Mesendoderm (in vitro differentiated cells): ENCODE results near the gene NR1D1.

ENCODE experiments used
- DNase-seq: peaks from one replicate; pipeline ENCODE4 v3.0.0; 2013
- H2AK5ac ChIP-seq: 2 replicates; pipeline ENCODE4 v1.6.1; 2013; ENCODE audit warnings: low read length, inconsistent platforms
- H2BK120ac ChIP-seq: 2 replicates; pipeline ENCODE4 v1.6.1; 2013; ENCODE audit warnings: low read depth, mild to moderate bottlenecking, low read length, moderate library complexity, mixed read lengths
- H2BK15ac ChIP-seq: replicated peaks from 2 replicates; pipeline ENCODE4 v1.6.1; 2013; ENCODE audit warnings: low read depth, mild to moderate bottlenecking, moderate library complexity
- H2BK5ac ChIP-seq: 2 replicates; pipeline ENCODE4 v1.6.1; 2013; ENCODE audit warnings: low read length, inconsistent platforms
- H3K18ac ChIP-seq: 2 replicates; pipeline ENCODE4 v1.6.1; 2013; ENCODE audit warnings: mild to moderate bottlenecking, low read length, mixed read lengths
- H3K23ac ChIP-seq: one replicate; pipeline ENCODE4 v1.6.1; 2013; ENCODE audit warnings: low read length
- H3K27ac ChIP-seq: 2 replicates; pipeline ENCODE4 v1.5.1; 2013; ENCODE audit warnings: low read depth, mild to moderate bottlenecking, inconsistent platforms, low read length, moderate library complexity
- H3K27me3 ChIP-seq: 2 replicates; pipeline ENCODE4 v1.6.1; 2013; ENCODE audit warnings: low read length, control low read depth, mild to moderate bottlenecking, inconsistent platforms; ENCODE audit not compliant: insufficient read depth, poor library complexity
- H3K36me3 ChIP-seq: 2 replicates; pipeline ENCODE4 v1.6.1; 2013; ENCODE audit warnings: low read length, inconsistent platforms; ENCODE audit not compliant: control insufficient read depth, insufficient read depth
- H3K4ac ChIP-seq: one replicate; pipeline ENCODE4 v1.6.1; 2013; ENCODE audit warnings: low read depth, mild to moderate bottlenecking, low read length, moderate library complexity
- H3K4me1 ChIP-seq: 2 replicates; pipeline ENCODE4 v1.6.1; 2013; ENCODE audit warnings: low read depth, low read length, inconsistent platforms; ENCODE audit not compliant: control insufficient read depth
- H3K4me2 ChIP-seq: 2 replicates; pipeline ENCODE4 v1.6.1; 2013; ENCODE audit warnings: low read length
- H3K4me3 ChIP-seq: 2 replicates; pipeline ENCODE4 v1.5.1; 2013; ENCODE audit warnings: mild to moderate bottlenecking, low read length
- H3K56ac ChIP-seq: one replicate; pipeline ENCODE4 v1.6.1; 2013; ENCODE audit warnings: low read length
- H3K79me1 ChIP-seq: 2 replicates; pipeline ENCODE4 v1.6.1; 2013; ENCODE audit warnings: low read length, inconsistent platforms
- H3K79me2 ChIP-seq: 2 replicates; pipeline ENCODE4 v1.6.1; 2013; ENCODE audit warnings: mild to moderate bottlenecking, low read length; ENCODE audit not compliant: control insufficient read depth, insufficient read depth
- H3K9ac ChIP-seq: 2 replicates; pipeline ENCODE4 v1.6.1; 2013; ENCODE audit warnings: low read length, inconsistent platforms
- H4K5ac ChIP-seq: one replicate; pipeline ENCODE4 v1.6.1; 2013; ENCODE audit warnings: low read length
- H4K8ac ChIP-seq: one replicate; pipeline ENCODE4 v1.6.1; 2013; ENCODE audit warnings: low read depth, mild to moderate bottlenecking, control low read depth, low read length, moderate library complexity
- WGBS: extraction: QIAGEN DNeasy Blood & Tissue Kit; methylation state at CpG from one replicate; pipeline ENCODE4 v1.1.7; 2013; ENCODE audit warnings: low lambda C conversion rate, missing lambda C conversion rate; ENCODE audit not compliant: insufficient coverage; ENCODE audit errors: extremely low coverage; 5-methylcytosine and 5-hydroxymethylcytosine counted together

The NR1D1 gene

DNA sequence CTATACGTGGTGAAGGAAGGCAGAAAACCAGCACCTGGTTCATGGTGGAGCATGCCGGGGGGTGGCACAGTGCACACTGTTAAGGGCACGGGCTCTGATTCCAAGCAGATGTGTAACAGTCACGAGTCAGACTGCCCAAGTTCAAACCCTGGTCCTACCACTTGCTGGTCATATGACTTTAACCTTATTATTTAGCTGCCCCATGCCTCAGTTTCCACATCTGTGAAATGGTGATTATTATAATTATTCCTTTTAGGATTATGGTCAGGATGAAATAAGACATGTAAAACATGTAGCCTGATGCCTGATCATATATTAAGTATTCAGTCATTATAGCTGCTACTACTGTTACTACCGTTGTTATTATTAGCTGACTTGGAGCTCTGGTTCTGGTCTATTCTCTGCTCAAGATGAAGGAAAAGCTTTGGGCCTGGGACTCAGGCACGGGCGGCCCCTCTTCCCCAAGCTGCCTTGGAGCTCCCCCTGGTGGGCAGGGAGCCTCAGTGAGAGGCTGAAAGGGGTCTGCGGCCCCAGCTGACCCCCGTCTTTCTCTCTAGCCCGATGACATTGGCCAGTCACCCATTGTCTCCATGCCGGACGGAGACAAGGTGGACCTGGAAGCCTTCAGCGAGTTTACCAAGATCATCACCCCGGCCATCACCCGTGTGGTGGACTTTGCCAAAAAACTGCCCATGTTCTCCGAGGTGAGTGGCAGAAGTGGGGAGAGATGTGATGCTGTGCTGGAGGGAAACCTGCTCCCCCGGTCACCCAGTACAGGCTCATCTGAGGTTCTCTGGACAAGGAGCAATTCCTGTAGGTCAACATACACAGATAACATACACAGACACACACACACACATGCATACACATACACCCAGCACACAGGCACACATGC lies 14.0 kb downstream of the NR1D1 start:
- no peak overlapping the region for H3K9ac ChIP-seq
- H2BK5ac ChIP-seq: no peak overlapping the region
- H3K4me2 ChIP-seq: no peak overlapping the region
- no peaks in the 10 kb centered on the region for H3K79me1 ChIP-seq
- no peaks in the 10 kb centered on the region for H3K27me3 ChIP-seq
- H2BK15ac ChIP-seq: no peak overlapping the region
- H3K36me3 ChIP-seq: no peaks in the 10 kb centered on the region
- no peaks in the 10 kb centered on the region for H3K4me1 ChIP-seq
- H3K79me2 ChIP-seq: no peaks in the 10 kb centered on the region
- H4K8ac ChIP-seq: no peak overlapping the region
- no peak overlapping the region for H3K4ac ChIP-seq
- no peak overlapping the region for H2AK5ac ChIP-seq
- no peak overlapping the region for H3K23ac ChIP-seq
- H2BK120ac ChIP-seq: no peak overlapping the region
- WGBS: no CpG with 5 or more reads among the region's 17 CpGs
- no peak overlapping the region for H3K18ac ChIP-seq
- peak; percentile 70 for DNase-seq
- no peak overlapping the region for H3K4me3 ChIP-seq
- no peak overlapping the region for H3K27ac ChIP-seq
- no peak overlapping the region for H4K5ac ChIP-seq
- H3K56ac ChIP-seq: no peak overlapping the region

DNA sequence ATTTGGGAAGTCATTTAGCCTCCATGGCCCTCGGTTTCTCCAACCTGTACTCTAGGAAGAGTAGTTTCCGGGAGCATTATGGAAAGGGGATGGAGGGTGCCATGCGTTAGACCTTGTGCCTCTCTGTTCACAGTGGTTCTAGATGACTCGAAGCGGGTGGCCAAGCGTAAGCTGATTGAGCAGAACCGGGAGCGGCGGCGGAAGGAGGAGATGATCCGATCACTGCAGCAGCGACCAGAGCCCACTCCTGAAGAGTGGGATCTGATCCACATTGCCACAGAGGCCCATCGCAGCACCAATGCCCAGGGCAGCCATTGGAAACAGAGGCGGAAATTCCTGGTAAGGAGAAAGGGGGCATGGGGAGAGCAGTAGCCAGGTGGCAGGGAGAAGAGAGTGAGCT lies 15.9 kb downstream of the NR1D1 start:
- Histone ChIP-seq H3K79me1 (no peaks in the 10 kb centered on the region), H3K27me3 (no peaks in the 10 kb centered on the region), H2BK5ac (no peak overlapping the region), H2BK120ac (no peak overlapping the region), H4K5ac (no peak overlapping the region), H2BK15ac (no peak overlapping the region), H4K8ac (no peak overlapping the region), H3K27ac (no peak overlapping the region), H3K56ac (no peak overlapping the region), H3K9ac (no peak overlapping the region), H3K36me3 (no peaks in the 10 kb centered on the region), H3K23ac (no peak overlapping the region), H3K4ac (no peak overlapping the region), H3K18ac (no peak overlapping the region), H3K4me1 (no peaks in the 10 kb centered on the region), H2AK5ac (no peak overlapping the region), H3K4me2 (no peak overlapping the region), H3K4me3 (no peak overlapping the region), H3K79me2 (no peaks in the 10 kb centered on the region)
- WGBS: no CpG with 5 or more reads among the region's 14 CpGs
- no peak for DNase-seq

DNA sequence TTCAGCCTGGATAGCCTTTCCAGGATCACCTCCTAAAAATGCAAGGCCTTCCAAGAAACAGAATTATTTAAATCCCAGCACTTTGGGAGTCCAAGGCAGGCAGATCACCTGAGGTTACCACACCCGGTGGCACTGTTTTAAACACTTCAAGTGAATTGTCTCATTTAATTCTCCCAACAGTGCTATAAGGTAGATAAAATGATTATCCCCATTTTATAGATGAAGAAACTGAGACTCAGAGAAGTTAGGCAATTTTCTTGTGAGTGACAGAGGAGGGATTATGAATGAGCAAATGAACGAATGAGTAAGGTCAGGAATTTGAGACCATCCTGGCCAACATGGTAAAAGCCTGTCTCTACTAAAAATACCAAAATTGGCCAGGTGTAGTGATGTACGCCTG lies 20.8 kb downstream of the NR1D1 start:
- no peak overlapping the region for H3K4me2 ChIP-seq
- no peak overlapping the region for H3K23ac ChIP-seq
- H2BK5ac ChIP-seq: no peak overlapping the region
- H3K79me1 ChIP-seq: no peaks in the 10 kb centered on the region
- no peak overlapping the region for H3K18ac ChIP-seq
- no peak overlapping the region for H3K9ac ChIP-seq
- no peak overlapping the region for H2BK120ac ChIP-seq
- H3K4ac ChIP-seq: no peak overlapping the region
- H4K8ac ChIP-seq: no peak overlapping the region
- H3K27me3 ChIP-seq: no peaks in the 10 kb centered on the region
- H3K36me3 ChIP-seq: no peaks in the 10 kb centered on the region
- no peak for DNase-seq
- H3K27ac ChIP-seq: no peak overlapping the region
- no peak overlapping the region for H4K5ac ChIP-seq
- H3K4me3 ChIP-seq: no peak overlapping the region
- no peak overlapping the region for H2BK15ac ChIP-seq
- no peak overlapping the region for H2AK5ac ChIP-seq
- no peaks in the 10 kb centered on the region for H3K79me2 ChIP-seq
- no CpG with 5 or more reads among the region's 3 CpGs for WGBS
- no peak overlapping the region for H3K56ac ChIP-seq
- peaks cover 5% of the 10 kb centered on the region for H3K4me1 ChIP-seq

DNA sequence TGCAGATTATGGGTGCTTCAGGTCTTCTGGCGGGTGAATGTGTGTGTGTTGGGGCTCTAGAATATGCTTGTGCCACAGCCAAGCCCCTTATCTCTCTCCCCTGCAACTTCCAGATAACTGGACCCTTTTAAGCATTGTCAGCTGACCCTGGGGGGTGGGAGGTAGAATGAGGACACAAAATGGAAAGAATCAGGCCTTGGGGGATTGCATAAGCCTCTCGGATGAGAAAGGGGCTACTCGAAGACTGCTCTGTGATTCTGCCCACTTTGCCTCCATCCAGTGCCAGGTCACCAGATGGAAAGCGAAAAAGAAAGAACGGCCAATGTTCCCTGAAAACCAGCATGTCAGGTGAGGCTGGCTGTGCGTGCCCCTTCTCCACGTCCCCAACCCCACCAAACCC lies 23.8 kb downstream of the NR1D1 start:
- no peak overlapping the region for H3K9ac ChIP-seq
- H3K4ac ChIP-seq: no peak overlapping the region
- no CpG with 5 or more reads among the region's 7 CpGs for WGBS
- no peaks in the 10 kb centered on the region for H3K79me1 ChIP-seq
- no peaks in the 10 kb centered on the region for H3K27me3 ChIP-seq
- peak overlapping the region; percentile 10 for H3K56ac ChIP-seq
- H2BK15ac ChIP-seq: no peak overlapping the region
- no peak overlapping the region for H4K5ac ChIP-seq
- H3K36me3 ChIP-seq: no peaks in the 10 kb centered on the region
- H3K23ac ChIP-seq: no peak overlapping the region
- H2BK5ac ChIP-seq: no peak overlapping the region
- H2BK120ac ChIP-seq: no peak overlapping the region
- no peak overlapping the region for H3K4me3 ChIP-seq
- no peak for DNase-seq
- H4K8ac ChIP-seq: no peak overlapping the region
- peaks cover 5% of the 10 kb centered on the region for H3K4me1 ChIP-seq
- no peak overlapping the region for H3K4me2 ChIP-seq
- H3K27ac ChIP-seq: no peak overlapping the region
- H3K79me2 ChIP-seq: no peaks in the 10 kb centered on the region
- no peak overlapping the region for H3K18ac ChIP-seq
- H2AK5ac ChIP-seq: no peak overlapping the region

DNA sequence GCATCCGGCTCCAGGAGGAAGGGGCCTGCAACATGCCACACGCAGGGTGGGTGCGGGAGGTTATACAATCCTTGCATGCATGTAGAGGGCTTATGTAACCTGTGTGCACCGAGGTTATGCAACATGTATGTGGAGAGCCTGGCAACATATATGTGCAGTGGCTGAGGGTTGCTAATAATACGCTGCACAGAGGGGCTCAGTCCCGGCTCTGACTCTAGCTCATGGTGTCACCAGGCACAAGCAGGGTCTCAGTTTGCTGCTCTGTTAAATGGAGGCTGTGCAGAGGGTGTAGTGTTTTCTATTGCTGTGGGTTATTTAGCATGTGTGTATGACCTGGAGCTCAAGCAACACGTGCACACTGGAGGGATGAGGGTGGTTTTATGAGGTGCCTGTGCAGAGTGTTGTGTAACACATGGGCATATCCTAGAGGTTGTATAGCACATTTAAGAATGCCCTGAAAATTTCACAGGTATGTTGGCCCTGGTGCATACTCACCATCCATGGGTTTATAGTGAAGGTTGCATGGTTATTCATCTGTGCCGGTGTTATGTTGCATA lies 24.4 kb downstream of the NR1D1 start:
- H3K18ac ChIP-seq: no peak overlapping the region
- no peak for DNase-seq
- no peak overlapping the region for H2BK120ac ChIP-seq
- no peak overlapping the region for H3K4me3 ChIP-seq
- H2BK15ac ChIP-seq: no peak overlapping the region
- no peak overlapping the region for H2BK5ac ChIP-seq
- peak overlapping the region; percentile 30 for H3K9ac ChIP-seq
- H3K79me2 ChIP-seq: no peaks in the 10 kb centered on the region
- no peak overlapping the region for H2AK5ac ChIP-seq
- H3K23ac ChIP-seq: no peak overlapping the region
- no peaks in the 10 kb centered on the region for H3K36me3 ChIP-seq
- no peak overlapping the region for H3K4me2 ChIP-seq
- H3K27me3 ChIP-seq: no peaks in the 10 kb centered on the region
- H3K4ac ChIP-seq: no peak overlapping the region
- WGBS: no CpG with 5 or more reads among the region's 8 CpGs
- no peak overlapping the region for H4K5ac ChIP-seq
- H3K27ac ChIP-seq: no peak overlapping the region
- H3K4me1 ChIP-seq: peaks cover 5% of the 10 kb centered on the region
- peak overlapping the region; percentile 51 for H3K56ac ChIP-seq
- H4K8ac ChIP-seq: no peak overlapping the region
- no peaks in the 10 kb centered on the region for H3K79me1 ChIP-seq
